Left forelimb (tissue), 1 donor: ENCODE results near the gene OTOGL.
"Not testable (repeated sequence)": the region's sequence is repeated elsewhere in the genome, so short reads cannot be mapped to it uniquely, and the experiment has no call there.

ENCODE experiments used
- DNase-seq: peaks from one replicate; pipeline ENCODE4 v3.0.0-alpha.2; 2018; ENCODE audit warnings: low spot score

OTOGL gene

GRCh38 chr12:80135624-80136023 is 36.3 kb downstream of the OTOGL start:
- DNase-seq, result no peak

GRCh38 chr12:80140005-80140404 is 40.7 kb downstream of the OTOGL start:
- DNase-seq, result no peak

- no peak for DNase-seq
Observed at GRCh38 chr12:80142640-80143039, 43.3 kb downstream of the OTOGL start.

GRCh38 chr12:80143537-80143936 is 44.2 kb downstream of the OTOGL start:
- DNase-seq, result no peak

- not testable (repeated sequence) for DNase-seq
Observed at GRCh38 chr12:80149547-80150313, 50.4 kb downstream of the OTOGL start.

- DNase-seq, result no peak
Observed at GRCh38 chr12:80151131-80151530, 51.8 kb downstream of the OTOGL start.

GRCh38 chr12:80154261-80154660 is 54.9 kb downstream of the OTOGL start:
- DNase-seq, result no peak

- DNase-seq, result no peak
Observed at GRCh38 chr12:80156306-80156705, 57.0 kb downstream of the OTOGL start.

GRCh38 chr12:80157645-80158044 is 58.3 kb downstream of the OTOGL start:
- no peak for DNase-seq

GRCh38 chr12:80161612-80162011 is 62.3 kb downstream of the OTOGL start:
- no peak for DNase-seq

GRCh38 chr12:80162177-80162576 is 62.8 kb downstream of the OTOGL start:
- no peak for DNase-seq

GRCh38 chr12:80165746-80166145 is 66.4 kb downstream of the OTOGL start:
- no peak for DNase-seq

- no peak for DNase-seq
Observed at GRCh38 chr12:80166751-80167150, 67.4 kb downstream of the OTOGL start.

- DNase-seq, result no peak
Observed at GRCh38 chr12:80168936-80169335, 69.6 kb downstream of the OTOGL start.

- no peak for DNase-seq
Observed at GRCh38 chr12:80170915-80171314, 71.6 kb downstream of the OTOGL start.

GRCh38 chr12:80173083-80173864 is 73.9 kb downstream of the OTOGL start:
- DNase-seq, result no peak

GRCh38 chr12:80175307-80175930 is 76.1 kb downstream of the OTOGL start:
- no peak for DNase-seq

GRCh38 chr12:80176706-80177105 is 77.4 kb downstream of the OTOGL start:
- DNase-seq, result no peak

GRCh38 chr12:80178846-80179245 is 79.5 kb downstream of the OTOGL start:
- DNase-seq, result no peak

GRCh38 chr12:80183939-80184338 is 84.6 kb downstream of the OTOGL start:
- no peak for DNase-seq

- DNase-seq, result no peak
Observed at GRCh38 chr12:80184926-80185325, 85.6 kb downstream of the OTOGL start.

GRCh38 chr12:80186727-80187217 is 87.4 kb downstream of the OTOGL start:
- no peak for DNase-seq

- DNase-seq, result no peak
Observed at GRCh38 chr12:80187660-80188090, 88.3 kb downstream of the OTOGL start.
